ENCODE results near the gene NRL.

NRL gene

GRCh38 chr14:24139272-24139934, 24.7 kb upstream of the NRL start:
- DNase-seq (ENCODE audit: extremely low spot score) = no peak
- TF ChIP-seq CTCF (IDR thresholded peaks at IDR 0.05; ENCODE audit: control extremely low read depth, extremely low read depth, low read depth, missing control alignments) = no peak
- POLR2A ChIA-PET = interaction anchor here (1.7 to 2.0 kb wide), 2 partner anchors 11 to 24 kb away, joined by 4 to 7 read pairs; partner anchors contain the start of genes DCAF11 and NRL
- CTCF ChIA-PET = interaction anchor here (1.0 to 3.7 kb wide), 5 partner anchors 14 to 81 kb away, joined by 3 to 18 read pairs (median 4); partner anchors contain the start of genes DCAF11, IRF9 and NRL

DNA sequence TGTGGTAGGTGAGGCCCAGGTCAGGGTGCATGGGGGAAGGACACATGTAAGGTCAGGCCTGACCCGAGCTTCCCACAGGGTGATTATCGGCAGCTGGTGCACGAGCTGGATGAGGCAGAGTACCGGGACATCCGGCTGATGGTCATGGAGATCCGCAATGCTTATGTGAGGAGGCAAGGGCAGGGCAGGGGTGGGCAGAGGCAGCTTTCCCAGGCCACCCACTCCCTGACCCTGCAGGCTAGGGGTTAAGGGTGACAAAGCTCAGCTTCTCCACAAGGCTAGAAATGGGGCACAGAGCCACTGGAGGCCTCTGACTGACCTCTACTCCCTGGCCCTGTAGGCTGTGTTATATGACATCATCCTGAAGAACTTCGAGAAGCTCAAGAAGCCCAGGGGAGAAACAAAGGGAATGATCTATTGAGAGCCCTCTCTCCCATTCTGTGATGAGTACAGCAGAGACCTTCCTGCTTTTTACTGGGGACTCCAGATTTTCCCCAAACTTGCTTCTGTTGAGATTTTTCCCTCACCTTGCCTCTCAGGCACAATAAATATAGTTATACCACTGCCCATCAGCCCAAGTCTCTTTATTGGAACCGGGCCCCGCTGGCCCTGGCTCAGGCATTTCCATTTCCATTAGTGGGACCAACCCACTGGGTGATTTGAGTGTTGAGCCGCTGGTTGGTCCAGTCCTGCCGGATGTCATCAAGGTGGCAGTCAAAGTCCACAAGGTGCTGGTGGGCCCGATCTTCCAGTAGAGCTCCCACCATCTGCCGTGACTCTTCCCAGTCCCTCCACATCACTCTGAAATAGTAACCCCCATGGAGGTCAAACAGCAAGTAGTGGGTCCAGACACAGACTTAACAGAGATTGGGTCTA, 23.9 kb upstream of the NRL start:
- POLR2A ChIA-PET = interaction anchor here (0.6 to 2.0 kb wide), 3 partner anchors 12 to 32 kb away, joined by 3 to 7 read pairs (median 4); partner anchors contain the start of genes DCAF11 and NRL
- DNase-seq (ENCODE audit: extremely low spot score) = no peak
- CTCF ChIA-PET = interaction anchor here (0.9 to 3.7 kb wide), 8 partner anchors 8 to 80 kb away, joined by 3 to 18 read pairs (median 4); partner anchors contain the start of genes DCAF11, IRF9, NRL and PSME2
- TF ChIP-seq CTCF (IDR thresholded peaks at IDR 0.05; ENCODE audit: control extremely low read depth, extremely low read depth, low read depth, missing control alignments) = no peak

DNA sequence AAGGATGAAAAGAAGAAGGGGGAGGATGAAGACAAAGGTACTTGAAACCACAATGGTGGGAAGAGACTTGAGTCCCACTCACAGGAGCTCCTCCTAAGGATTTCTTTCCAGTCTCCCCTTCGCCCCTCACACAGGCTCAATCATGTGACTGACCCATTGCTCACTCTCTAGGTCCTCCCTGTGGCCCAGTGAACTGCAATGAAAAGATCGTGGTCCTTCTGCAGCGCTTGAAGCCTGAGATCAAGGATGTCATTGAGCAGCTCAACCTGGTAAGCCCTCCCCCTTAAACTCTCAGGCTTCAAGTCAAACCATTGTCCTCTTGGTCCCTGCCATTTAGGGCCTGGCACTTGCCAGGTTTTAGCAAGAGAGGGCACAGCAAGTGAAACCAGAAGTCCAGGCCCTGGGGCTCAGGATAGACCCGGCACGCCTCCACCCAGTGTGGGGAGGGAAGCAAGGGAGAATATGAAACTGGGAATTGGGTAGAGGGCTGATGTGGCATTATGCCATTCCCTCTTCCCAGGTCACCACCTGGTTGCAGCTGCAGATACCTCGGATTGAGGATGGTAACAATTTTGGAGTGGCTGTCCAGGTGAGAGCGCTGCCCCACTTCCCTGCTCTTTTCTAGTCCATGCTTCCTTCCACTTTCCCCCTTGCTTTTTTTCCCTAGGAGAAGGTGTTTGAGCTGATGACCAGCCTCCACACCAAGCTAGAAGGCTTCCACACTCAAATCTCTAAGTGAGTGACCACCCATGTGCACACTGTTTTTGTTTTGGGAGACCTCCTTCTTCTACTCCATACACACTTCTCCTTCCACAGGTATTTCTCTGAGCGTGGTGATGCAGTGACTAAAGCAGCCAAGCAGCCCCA, 23.0 kb upstream of the NRL start:
- no peak for TF ChIP-seq CTCF (IDR thresholded peaks at IDR 0.05; ENCODE audit: control extremely low read depth, extremely low read depth, low read depth, missing control alignments)
- ChIA-PET POLR2A (interaction anchor here (0.6 to 2.4 kb wide), 5 partner anchors 9 to 33 kb away, joined by 3 to 28 read pairs (median 3); partner anchors contain the start of genes DCAF11 and NRL), CTCF (interaction anchor here (0.7 to 4.9 kb wide), 12 partner anchors 8 to 79 kb away, joined by 3 to 37 read pairs (median 4); partner anchors contain the start of genes DCAF11, IRF9, NRL and PSME2)
- no peak for DNase-seq (ENCODE audit: extremely low spot score)

- DNase-seq (ENCODE audit: extremely low spot score) = no peak
- CTCF ChIA-PET = interaction anchor here (0.7 to 4.9 kb wide), 11 partner anchors 9 to 29 kb away, joined by 3 to 37 read pairs (median 6); partner anchors contain the start of genes DCAF11, IRF9, NRL and PSME2
- POLR2A ChIA-PET = interaction anchor here (0.7 to 2.4 kb wide), 7 partner anchors 10 to 42 kb away, joined by 3 to 28 read pairs (median 5); partner anchors contain the start of genes DCAF11, IRF9, NRL and PSME2
- TF ChIP-seq CTCF (IDR thresholded peaks at IDR 0.05; ENCODE audit: control extremely low read depth, extremely low read depth, low read depth, missing control alignments) = no peak
These were observed 22.2 kb upstream of the NRL start for GRCh38 chr14:24136684-24137528.

GRCh38 chr14:24135834-24136683, 21.3 kb upstream of the NRL start, which contains the start of gene PSME1:
PSME1 (plus strand) TSS chr14:24136194; CDS start chr14:24136263, 69 bp downstream.
- no peak for TF ChIP-seq CTCF (IDR thresholded peaks at IDR 0.05; ENCODE audit: control extremely low read depth, extremely low read depth, low read depth, missing control alignments)
- CTCF ChIA-PET = interaction anchor here (0.7 to 4.9 kb wide), 10 partner anchors 10 to 77 kb away, joined by 3 to 37 read pairs (median 6); partner anchors contain the start of genes CHMP4A, DCAF11, IRF9 and NRL
- POLR2A ChIA-PET = interaction anchor here (1.0 to 2.4 kb wide), 11 partner anchors 8 to 106 kb away, joined by 3 to 28 read pairs (median 5); partner anchors contain the start of genes CHMP4A, DCAF11, IRF9 and NRL
- peak; percentile 97 for DNase-seq (ENCODE audit: extremely low spot score)
